Activated CD8-positive, alpha-beta memory T cell treated with anti-CD3 and anti-CD28 coated beads, Interleukin-2, amount 10 ng/mL, durations not matched to agents 7 days and 5 days (primary cell): ENCODE data around the gene HECA. TPM values are rescaled to one million over a fixed set of nuclear protein-coding genes. Genes with fewer than 3 reads are reported as not detected.
"Not testable (repeated sequence)": the region's sequence is repeated elsewhere in the genome, so short reads cannot be mapped to it uniquely, and the experiment has no call there.

Source experiments
- ATAC-seq: fragments of 150-1000 bp; cut with Tn5 transposase; one replicate; pipeline ENCODE4 v1.10.0; 2021; ENCODE audit warnings: moderate library complexity
- CTCF ChIA-PET: fragments of 350-600 bp; sonication (Branson Sonifier 250); formaldehyde crosslinking; loops from one replicate; lab custom pipeline; 2021; ENCODE audit warnings: antibody characterized with exemption; lab: Charles Lee
- DNase-seq: peaks from one replicate; pipeline ENCODE4 v3.0.0-alpha.2; 2020
- H3K27ac Mint-ChIP-seq: one replicate; pipeline ENCODE4 v1.8.0; 2021; ENCODE audit warnings: mild to moderate bottlenecking, mixed read lengths
- H3K27me3 Mint-ChIP-seq: one replicate; pipeline ENCODE4 v1.8.0; 2021; ENCODE audit warnings: mixed read lengths
- H3K36me3 Mint-ChIP-seq: one replicate; pipeline ENCODE4 v1.8.0; 2021; ENCODE audit warnings: mild to moderate bottlenecking, mixed read lengths
- H3K4me1 Mint-ChIP-seq: one replicate; pipeline ENCODE4 v1.8.0; 2021; ENCODE audit warnings: mixed read lengths
- H3K4me3 Mint-ChIP-seq: one replicate; pipeline ENCODE4 v1.8.0; 2021; ENCODE audit warnings: mild to moderate bottlenecking, moderate library complexity, mixed read lengths
- H3K9me3 Mint-ChIP-seq: one replicate; pipeline ENCODE4 v1.8.0; 2022; ENCODE audit warnings: low read depth, mixed read lengths
- total RNA-seq, 2 experiments: library from RNA; stranded (reverse); gene quantifications; one replicate each; pipeline ENCODE4 v1.2.3, GENCODE V29; 2021

The HECA gene
- total RNA-seq, 2 experiments from 2014 or later: 47.3 to 49.5 TPM

- H3K36me3 Mint-ChIP-seq: peaks cover 16% of the 10 kb centered on the region
- peak overlapping the region; percentile 95 for H3K27ac Mint-ChIP-seq
- H3K4me1 Mint-ChIP-seq: peaks cover 39% of the 10 kb centered on the region
- DNase-seq (peak; percentile 93), ATAC-seq (peak; percentile 98)
- CTCF ChIA-PET: interaction anchor here (0.7 to 4.5 kb wide), 29 partner anchors 9 to 309 kb away, joined by 3 to 36 read pairs (median 4); partner anchors contain the start of genes CITED2, HECA and TXLNB
- no peaks in the 10 kb centered on the region for H3K27me3 Mint-ChIP-seq
- peaks cover 8% of the 10 kb centered on the region for H3K9me3 Mint-ChIP-seq
- peak overlapping the region; percentile 60 for H3K4me3 Mint-ChIP-seq
Observed at GRCh38 chr6:139124887-139125672, 9.8 kb upstream of the HECA start.

DNA sequence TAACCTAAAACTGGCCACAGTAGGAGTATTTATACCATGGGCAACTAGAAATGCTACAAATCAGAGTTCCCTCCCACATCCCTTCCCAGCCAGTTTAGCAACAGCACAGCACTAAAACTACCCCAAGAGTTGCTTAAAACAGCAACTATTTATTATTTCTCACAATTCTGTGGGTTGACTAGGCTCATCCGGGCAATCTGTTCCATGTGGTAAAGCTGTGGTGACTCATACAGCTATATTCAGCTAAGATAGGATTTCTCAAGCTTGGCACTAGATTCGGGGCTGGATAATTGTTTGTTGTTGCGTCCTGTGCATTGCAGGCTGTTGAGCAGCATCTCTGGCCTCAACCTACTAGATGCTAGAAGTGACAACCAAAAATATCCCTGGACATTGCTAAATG is 8.6 kb upstream of the HECA start:
- Mint-ChIP-seq H3K36me3 (peaks cover 10% of the 10 kb centered on the region), H3K27me3 (no peaks in the 10 kb centered on the region), H3K4me1 (peaks cover 42% of the 10 kb centered on the region), H3K9me3 (no peaks in the 10 kb centered on the region), H3K27ac (peak overlapping the region; percentile 95), H3K4me3 (no peak overlapping the region)
- DNase-seq: peak; percentile 66
- CTCF ChIA-PET: interaction anchor here (0.6 to 4.5 kb wide), 12 partner anchors 8 to 239 kb away, joined by 3 to 36 read pairs (median 10); partner anchors contain the start of genes HECA and TXLNB
- peak; percentile 37 for ATAC-seq

DNA sequence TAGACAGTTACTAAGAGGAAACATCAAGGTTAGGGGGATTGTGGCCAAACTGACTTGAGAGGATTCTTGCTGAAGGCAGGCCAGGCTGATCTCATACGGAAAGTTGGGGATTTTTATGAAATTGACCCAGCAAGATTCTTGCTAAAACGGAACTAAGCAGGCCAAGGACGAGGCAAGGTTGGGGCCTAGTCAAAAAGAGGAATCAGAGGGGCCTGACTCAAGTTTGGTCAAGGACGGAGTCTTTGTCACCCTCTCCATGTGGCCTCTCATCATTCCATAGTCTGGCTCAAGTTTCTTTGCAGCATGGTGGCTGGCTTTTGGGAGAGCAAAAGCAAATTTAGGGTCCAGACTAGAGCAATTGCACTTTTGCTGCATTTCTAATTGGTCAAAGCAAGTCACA is 7.9 kb upstream of the HECA start:
- CTCF ChIA-PET: interaction anchor here (0.6 to 4.5 kb wide), 7 partner anchors 7 to 238 kb away, joined by 3 to 36 read pairs (median 13); partner anchors contain the start of gene HECA

GRCh38 chr6:139129284-139129683 is 5.6 kb upstream of the HECA start:
- Mint-ChIP-seq H3K9me3 (no peaks in the 10 kb centered on the region), H3K27ac (no peak overlapping the region), H3K27me3 (no peaks in the 10 kb centered on the region), H3K4me3 (no peak overlapping the region), H3K36me3 (peaks cover 10% of the 10 kb centered on the region), H3K4me1 (peaks cover 65% of the 10 kb centered on the region)
- CTCF ChIA-PET: interaction anchor here (1.0 kb wide), 1 partner anchor 173 kb away, joined by 3 read pairs; no protein-coding TSS in a partner anchor
- DNase-seq: no peak
- ATAC-seq: no peak

More for the DNA sequence above, 7.9 kb upstream of the HECA start:
- Mint-ChIP-seq H3K4me1 (peaks cover 49% of the 10 kb centered on the region), H3K9me3 (no peaks in the 10 kb centered on the region), H3K27me3 (no peaks in the 10 kb centered on the region), H3K4me3 (no peak overlapping the region), H3K36me3 (peaks cover 10% of the 10 kb centered on the region), H3K27ac (peak overlapping the region; percentile 95)
- no peak for DNase-seq
- ATAC-seq: no peak

DNA sequence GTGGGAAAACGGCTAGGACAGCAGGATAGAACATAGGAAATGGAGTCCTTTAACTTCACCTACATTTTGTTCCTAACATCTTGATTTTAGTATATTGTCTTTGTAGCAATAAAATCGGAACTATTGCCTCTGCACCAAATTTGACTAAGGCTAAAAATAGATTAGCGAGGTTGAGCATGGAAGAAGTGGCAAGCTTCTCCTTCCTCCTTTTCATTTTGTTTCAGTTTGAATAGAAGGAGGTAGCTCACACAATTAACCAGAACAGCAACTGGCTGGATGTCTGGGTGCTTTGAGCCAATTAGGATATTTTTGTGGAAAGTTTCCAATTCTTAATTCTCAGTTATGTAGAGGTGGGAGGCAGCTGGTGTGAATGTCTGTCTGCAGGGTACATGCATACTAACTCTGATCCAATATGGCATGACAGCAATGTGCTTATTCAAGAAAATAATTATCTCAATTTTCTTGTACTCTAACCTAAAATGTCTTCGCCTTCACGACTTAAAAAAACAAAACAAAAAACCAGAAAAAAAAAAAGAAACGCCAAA is 3.1 kb upstream of the HECA start:
- peaks cover 49% of the 10 kb centered on the region for H3K4me1 Mint-ChIP-seq
- H3K9me3 Mint-ChIP-seq: no peaks in the 10 kb centered on the region
- peaks cover 14% of the 10 kb centered on the region for H3K36me3 Mint-ChIP-seq

GRCh38 chr6:139133262-139134063 is 1.4 kb upstream of the HECA start:
- no peaks in the 10 kb centered on the region for H3K9me3 Mint-ChIP-seq
- H3K4me1 Mint-ChIP-seq: peaks cover 55% of the 10 kb centered on the region
- DNase-seq (no peak), ATAC-seq (no peak)
- CTCF ChIA-PET: interaction anchor here (0.6 to 1.8 kb wide), 5 partner anchors 8 to 231 kb away, joined by 3 to 13 read pairs (median 4); no protein-coding TSS in a partner anchor
- H3K27me3 Mint-ChIP-seq: no peaks in the 10 kb centered on the region
- peaks cover 23% of the 10 kb centered on the region for H3K36me3 Mint-ChIP-seq
- peak overlapping the region; percentile 40 for H3K4me3 Mint-ChIP-seq
- H3K27ac Mint-ChIP-seq: peak overlapping the region; percentile 69

More for the DNA sequence above, 3.1 kb upstream of the HECA start:
- Mint-ChIP-seq H3K4me3 (peak overlapping the region; percentile 49), H3K27me3 (no peaks in the 10 kb centered on the region), H3K27ac (peak overlapping the region; percentile 66)
- ATAC-seq: no peak
- CTCF ChIA-PET: interaction anchor here (0.6 to 1.9 kb wide), 9 partner anchors 9 to 315 kb away, joined by 3 to 8 read pairs (median 3); no protein-coding TSS in a partner anchor
- DNase-seq: no peak

DNA sequence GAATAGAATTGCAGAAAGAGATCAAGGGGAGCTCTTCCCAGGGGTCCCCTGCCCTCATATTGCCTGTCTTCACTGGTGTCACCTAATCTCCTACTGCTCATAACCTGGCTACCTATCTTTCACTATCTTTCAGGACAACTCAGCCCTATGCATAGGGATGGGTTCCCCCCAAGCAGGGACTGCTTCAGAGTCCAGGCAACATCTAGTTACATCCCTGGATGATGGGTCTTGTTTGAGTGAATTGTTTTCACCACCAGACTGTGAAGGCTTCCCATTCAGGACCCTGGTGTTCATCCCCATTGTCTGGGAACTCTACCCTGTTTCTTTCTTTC is 850 bp upstream of the HECA start:
- CTCF ChIA-PET: interaction anchor here (0.7 to 1.8 kb wide), 5 partner anchors 9 to 230 kb away, joined by 3 to 13 read pairs (median 3); no protein-coding TSS in a partner anchor
- no peaks in the 10 kb centered on the region for H3K9me3 Mint-ChIP-seq
- H3K4me1 Mint-ChIP-seq: peaks cover 58% of the 10 kb centered on the region
- no peaks in the 10 kb centered on the region for H3K27me3 Mint-ChIP-seq
- no peak for DNase-seq
- H3K4me3 Mint-ChIP-seq: peak overlapping the region; percentile 40
- peak overlapping the region; percentile 69 for H3K27ac Mint-ChIP-seq
- H3K36me3 Mint-ChIP-seq: peaks cover 25% of the 10 kb centered on the region
- no peak for ATAC-seq

- peak overlapping the region; percentile 91 for H3K4me3 Mint-ChIP-seq
- ATAC-seq: peak; percentile 56
Observed at GRCh38 chr6:139135578-139136545, 982 bp downstream of the HECA start.

GRCh38 chr6:139137706-139138105 is 2.8 kb downstream of the HECA start:
- no peaks in the 10 kb centered on the region for H3K9me3 Mint-ChIP-seq
- CTCF ChIA-PET: interaction anchor here (0.7 to 2.7 kb wide), 11 partner anchors 9 to 227 kb away, joined by 3 to 25 read pairs (median 5); no protein-coding TSS in a partner anchor

More at GRCh38 chr6:139135578-139136545, 982 bp downstream of the HECA start:
- peaks cover 69% of the 10 kb centered on the region for H3K4me1 Mint-ChIP-seq
- no peaks in the 10 kb centered on the region for H3K27me3 Mint-ChIP-seq
- peak; percentile 77 for DNase-seq
- H3K27ac Mint-ChIP-seq: peak overlapping the region; percentile 95
- H3K36me3 Mint-ChIP-seq: peaks cover 30% of the 10 kb centered on the region
- H3K9me3 Mint-ChIP-seq: no peaks in the 10 kb centered on the region
- CTCF ChIA-PET: interaction anchor here (1.2 to 2.7 kb wide), 6 partner anchors 10 to 83 kb away, joined by 4 to 25 read pairs (median 9); no protein-coding TSS in a partner anchor

GRCh38 chr6:139140854-139141253 is 6.0 kb downstream of the HECA start:
- H3K27me3 Mint-ChIP-seq, H3K9me3 Mint-ChIP-seq, DNase-seq, ATAC-seq: not testable (repeated sequence)
- peaks cover 42% of the 10 kb centered on the region for H3K36me3 Mint-ChIP-seq
- CTCF ChIA-PET: interaction anchor here (1.0 to 1.7 kb wide), 4 partner anchors 9 to 33 kb away, joined by 3 to 6 read pairs (median 5); no protein-coding TSS in a partner anchor
- peak overlapping the region; percentile 80 for H3K27ac Mint-ChIP-seq
- H3K4me1 Mint-ChIP-seq: peaks cover 73% of the 10 kb centered on the region
- H3K4me3 Mint-ChIP-seq: peak overlapping the region; percentile 57

More at GRCh38 chr6:139137706-139138105, 2.8 kb downstream of the HECA start:
- Mint-ChIP-seq H3K27ac (peak overlapping the region; percentile 95), H3K4me3 (peak overlapping the region; percentile 91), H3K27me3 (no peaks in the 10 kb centered on the region), H3K36me3 (peaks cover 35% of the 10 kb centered on the region), H3K4me1 (peaks cover 59% of the 10 kb centered on the region)
- DNase-seq (no peak), ATAC-seq (no peak)

DNA sequence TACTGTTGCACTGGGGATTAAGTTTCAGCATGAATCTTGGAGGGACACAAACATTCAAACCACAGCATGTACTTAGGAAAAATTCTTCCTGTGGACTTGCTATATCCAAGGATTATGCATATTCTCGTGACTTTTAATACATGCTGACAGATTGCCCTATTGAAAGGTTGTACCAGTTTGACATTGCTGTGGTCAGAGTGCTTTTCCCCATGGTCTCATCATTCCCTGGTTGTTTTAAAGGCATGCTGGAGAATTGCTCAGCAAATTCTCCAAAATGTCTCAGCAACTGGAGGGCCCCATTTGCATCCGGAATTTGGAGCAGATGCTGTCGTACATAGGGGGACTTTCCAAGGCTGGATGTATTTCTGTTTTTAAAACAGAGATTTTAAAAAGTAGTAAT is 7.4 kb downstream of the HECA start:
- Mint-ChIP-seq H3K4me3 (no peak overlapping the region), H3K9me3 (no peaks in the 10 kb centered on the region), H3K36me3 (peaks cover 32% of the 10 kb centered on the region), H3K27ac (peak overlapping the region; percentile 89), H3K27me3 (no peaks in the 10 kb centered on the region), H3K4me1 (peaks cover 79% of the 10 kb centered on the region)
- no peak for DNase-seq
- CTCF ChIA-PET: interaction anchor here (1.0 kb wide), 1 partner anchor 10 kb away, joined by 3 read pairs; no protein-coding TSS in a partner anchor
- ATAC-seq: no peak
